Activated CD4-positive, alpha-beta T cell treated with anti-CD3 and anti-CD28 coated beads, Interleukin-2, amount 50 U/mL, for 1 hour (primary cell): ENCODE data around the gene TST.
A peak's percentile ranks its signal among the peaks of the same experiment; 100 is the strongest.

ENCODE experiments used
- DNase-seq: peaks from one replicate; pipeline ENCODE4 v3.0.0-alpha.2; 2020

Gene TST

DNA sequence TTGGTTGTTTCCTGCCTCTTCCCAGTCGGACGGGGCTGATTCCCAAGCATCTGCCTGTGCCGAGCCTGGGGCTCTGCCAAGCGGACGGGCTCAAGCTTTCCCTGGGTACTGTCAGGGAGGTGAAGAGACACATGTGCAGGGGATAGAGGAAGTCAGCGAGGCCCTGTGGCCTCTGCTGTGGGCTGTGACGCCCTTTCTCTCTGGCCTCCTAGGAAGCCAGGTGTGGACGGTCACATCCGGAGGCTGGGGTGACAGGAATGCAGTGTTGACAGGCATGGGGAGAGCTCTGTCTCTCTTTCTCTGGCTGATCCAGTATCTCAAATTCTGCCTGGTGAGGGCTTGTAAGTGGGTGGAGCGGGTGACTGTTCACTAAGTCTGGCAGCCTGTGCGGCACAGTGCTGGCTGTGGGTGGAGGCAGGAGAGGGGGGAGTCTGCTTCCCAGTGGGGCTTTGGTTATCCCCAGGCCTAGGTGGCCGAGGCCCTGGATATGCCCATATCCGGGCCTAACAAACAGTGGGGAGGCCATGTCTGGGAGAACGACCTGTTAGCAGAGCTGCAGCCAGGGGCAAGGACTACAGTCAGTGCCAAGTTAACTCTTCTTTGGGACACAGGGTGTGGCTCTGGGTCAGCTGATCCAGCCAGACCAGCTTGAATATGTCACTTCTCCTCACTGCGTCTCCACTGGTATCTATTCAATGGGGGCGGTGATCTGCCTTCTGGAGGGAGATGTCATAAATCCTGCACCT is 34.2 kb upstream of the TST start:
- DNase-seq: no peak

DNA sequence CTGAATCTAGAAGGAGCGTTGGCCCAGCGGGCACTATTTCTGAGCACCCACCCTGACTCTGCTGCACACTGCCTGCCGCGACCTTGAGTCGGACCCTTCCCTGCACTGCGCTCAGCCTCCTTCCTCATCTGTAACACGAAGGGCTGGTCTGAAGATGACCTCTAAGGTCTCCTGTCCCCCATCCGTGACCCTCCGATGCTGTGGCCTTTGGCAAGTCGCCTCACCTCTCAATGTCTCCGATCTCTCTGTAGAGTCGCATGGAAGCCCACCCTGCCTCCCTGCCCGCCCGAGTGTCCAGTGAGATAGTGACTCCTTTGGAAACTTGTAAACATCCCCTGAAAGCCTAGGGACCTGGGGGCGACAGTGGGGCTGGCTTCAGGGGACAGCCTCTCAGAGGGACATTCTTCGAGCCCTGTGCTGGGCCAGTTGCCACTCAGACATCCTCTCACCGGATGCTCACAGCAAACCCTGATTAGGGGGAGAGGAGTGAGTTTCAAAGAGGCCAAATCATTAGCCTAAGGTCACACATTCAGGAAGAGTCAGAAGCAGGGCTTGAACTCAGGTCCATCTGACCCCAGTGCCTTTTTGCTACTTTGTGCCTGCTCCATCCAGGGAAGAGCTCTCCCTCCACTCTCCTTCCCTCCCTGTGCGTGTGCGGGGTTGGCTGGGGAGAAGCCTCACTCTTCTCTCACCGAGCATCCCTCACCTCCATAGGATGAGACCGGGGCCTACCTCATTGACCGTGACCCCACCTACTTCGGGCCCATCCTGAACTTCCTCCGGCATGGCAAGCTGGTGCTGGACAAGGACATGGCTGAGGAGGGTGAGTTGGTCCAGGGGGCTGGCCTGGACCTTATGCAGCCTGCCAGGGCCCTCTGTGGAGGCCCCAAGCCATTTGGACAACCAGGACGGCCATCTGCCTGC is 33.4 kb upstream of the TST start:
- DNase-seq: no peak

DNA sequence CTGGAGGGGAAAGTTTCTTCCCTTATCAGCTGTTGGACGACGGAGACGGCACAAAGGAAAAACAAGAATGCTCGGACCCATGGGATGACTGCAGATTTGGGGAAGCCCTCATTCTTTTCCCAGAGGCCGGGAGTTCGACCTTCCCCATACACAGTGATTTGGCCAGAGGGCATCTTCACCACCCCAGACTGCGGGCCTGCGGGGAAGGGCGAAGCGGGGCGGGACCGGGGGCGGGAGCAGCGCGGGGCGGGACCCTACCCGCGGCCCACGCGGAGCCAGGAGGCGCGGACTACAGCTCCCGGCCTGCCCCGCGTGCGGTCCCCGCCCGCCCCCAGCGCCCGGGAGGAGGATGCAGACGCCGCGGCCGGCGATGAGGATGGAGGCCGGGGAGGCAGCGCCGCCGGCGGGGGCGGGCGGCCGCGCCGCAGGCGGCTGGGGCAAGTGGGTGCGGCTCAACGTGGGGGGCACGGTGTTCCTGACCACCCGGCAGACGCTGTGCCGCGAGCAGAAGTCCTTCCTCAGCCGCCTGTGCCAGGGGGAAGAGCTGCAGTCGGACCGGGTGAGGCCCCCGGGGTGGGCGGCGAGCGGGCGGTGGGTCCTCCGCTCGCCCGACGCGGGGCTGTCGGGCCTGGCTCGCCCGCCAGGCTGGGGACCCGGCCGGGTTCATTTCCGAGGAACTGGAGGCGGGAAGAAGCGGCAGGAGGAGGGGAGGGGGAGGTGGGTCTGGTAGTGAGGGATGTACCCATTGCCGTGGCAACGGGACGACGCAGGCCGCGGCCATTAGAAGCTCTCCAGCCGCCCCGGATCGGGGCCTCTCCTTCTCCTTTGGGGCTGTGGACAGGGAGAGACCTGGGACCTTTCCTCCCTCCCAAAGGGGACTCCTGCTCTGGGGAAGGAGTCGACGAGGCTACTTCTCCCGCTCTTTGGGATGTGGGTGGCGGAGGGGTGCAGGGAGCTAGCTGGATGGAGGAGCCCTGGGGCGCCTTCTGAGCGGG is 32.4 kb upstream of the TST start, which contains the start of gene KCTD17:
KCTD17 (plus strand) TSS at position 352 of the 995 bp plus-strand sequence; CDS start at position 371, 19 bp downstream.
- DNase-seq: peak; percentile 72

DNA sequence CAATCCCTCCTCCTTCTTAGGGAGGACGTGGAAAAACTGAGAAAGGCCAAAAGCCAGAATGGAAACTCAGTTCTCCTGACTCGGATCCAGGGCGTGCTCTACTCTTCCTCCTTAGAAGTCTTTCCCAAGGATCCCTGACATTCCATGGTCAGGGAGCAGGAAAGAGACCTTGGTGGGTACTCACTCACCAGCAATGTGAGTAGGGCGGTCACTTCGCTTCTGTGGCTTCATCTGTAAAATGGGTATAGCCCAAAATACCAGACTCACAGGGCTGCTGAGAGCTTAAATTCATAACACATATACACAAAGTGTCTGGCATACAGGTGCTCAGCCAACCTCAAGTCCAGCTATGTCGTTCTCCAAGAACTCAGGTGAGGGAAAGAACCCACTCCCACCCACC is 31.7 kb upstream of the TST start:
- no peak for DNase-seq

DNA sequence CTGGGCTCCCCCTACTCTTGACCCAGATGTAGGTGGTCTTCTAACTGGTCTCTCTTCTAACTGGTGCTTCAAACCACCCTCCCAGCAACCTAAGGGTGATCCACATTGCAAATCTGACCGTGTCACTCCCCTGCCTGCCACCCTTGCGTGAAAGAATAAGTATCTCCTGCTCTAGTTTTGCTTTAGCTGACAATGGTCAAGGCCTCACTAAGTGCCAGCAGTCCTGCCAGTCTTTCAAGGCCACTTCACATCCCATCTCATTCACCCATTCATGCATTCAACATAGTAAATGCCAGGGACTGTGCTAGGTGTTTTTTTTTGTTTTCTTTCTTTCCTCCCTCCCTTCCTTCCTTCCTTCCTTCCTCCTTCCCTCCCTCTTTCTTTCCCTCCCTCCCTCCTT is 30.0 kb upstream of the TST start:
- no peak for DNase-seq

DNA sequence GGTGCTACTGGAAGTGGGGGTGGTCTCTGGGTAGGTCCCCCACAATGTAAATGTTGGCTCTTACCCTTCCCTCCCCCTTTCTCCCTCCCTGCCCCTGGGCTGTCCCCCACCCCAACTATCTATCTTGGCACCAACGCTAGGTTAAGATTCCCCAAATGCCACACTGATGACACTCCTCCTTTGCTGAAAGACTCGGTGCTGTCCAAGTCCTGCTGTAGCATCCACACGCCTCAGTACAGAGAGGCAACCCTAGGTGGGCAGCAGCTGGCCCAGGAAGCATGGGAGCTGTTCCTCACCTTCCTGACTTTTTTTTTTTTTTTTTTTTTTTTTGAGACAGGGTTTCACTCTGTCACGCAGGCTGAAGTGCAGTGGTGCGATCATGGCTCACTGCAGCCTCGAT is 28.9 kb upstream of the TST start:
- no peak for DNase-seq

DNA sequence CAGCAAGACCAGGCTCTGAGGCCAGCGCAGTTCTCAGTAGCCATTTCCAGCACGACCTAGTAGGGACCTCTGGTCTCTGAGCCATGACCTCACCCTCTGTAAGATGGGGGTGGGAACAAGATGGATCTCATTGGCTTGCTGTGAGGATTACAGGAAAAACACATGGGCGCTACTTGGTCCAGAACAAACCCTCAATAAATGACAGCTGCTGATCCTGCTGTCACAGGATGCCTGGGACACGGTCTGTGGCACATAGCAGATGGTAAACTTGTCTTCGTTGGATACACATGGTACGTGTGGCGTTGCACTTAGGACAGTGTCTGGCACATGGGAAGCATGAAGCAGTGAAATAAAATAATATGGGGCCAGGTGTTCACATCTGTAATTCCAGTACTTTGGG is 27.8 kb upstream of the TST start:
- no peak for DNase-seq

DNA sequence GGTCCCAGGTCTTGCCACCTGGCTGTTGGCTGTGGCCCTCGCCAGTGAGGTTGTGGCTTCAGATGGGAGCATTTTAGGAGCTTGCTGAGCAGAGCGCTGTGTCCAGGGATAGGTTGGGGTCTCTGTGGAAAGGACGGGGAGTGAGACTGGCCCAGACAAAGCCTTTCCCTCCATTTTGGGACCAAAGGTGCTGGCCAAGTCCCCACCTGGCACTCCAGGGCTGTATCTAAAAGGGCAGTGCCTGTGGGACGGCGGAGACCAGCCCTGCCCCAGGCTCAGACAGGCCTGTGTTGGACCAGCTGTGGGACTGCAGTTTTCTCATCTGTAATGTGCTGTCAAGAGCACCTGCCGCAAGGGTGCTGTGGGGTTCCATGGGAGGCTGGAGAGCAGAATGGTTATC is 27.3 kb upstream of the TST start:
- DNase-seq: no peak

DNA sequence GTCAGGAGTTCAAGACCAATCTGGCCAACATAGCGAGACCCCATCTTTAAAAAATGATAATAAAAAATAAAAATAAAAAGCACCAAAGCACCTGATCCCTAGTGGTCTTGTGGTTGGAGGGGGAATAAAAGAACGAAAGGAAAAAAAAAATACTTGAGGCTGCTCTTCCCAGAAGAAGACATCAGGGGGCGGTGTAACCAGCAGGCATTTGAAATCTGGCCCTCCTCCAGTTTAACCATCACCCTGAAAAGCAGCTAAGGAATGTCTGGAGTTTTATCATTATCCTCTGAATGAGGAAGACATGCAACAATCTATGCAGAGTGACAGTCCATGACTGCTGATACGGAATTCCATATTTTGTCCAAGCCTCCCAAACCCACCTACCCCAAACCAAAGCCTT is 26.7 kb upstream of the TST start:
- DNase-seq: no peak

DNA sequence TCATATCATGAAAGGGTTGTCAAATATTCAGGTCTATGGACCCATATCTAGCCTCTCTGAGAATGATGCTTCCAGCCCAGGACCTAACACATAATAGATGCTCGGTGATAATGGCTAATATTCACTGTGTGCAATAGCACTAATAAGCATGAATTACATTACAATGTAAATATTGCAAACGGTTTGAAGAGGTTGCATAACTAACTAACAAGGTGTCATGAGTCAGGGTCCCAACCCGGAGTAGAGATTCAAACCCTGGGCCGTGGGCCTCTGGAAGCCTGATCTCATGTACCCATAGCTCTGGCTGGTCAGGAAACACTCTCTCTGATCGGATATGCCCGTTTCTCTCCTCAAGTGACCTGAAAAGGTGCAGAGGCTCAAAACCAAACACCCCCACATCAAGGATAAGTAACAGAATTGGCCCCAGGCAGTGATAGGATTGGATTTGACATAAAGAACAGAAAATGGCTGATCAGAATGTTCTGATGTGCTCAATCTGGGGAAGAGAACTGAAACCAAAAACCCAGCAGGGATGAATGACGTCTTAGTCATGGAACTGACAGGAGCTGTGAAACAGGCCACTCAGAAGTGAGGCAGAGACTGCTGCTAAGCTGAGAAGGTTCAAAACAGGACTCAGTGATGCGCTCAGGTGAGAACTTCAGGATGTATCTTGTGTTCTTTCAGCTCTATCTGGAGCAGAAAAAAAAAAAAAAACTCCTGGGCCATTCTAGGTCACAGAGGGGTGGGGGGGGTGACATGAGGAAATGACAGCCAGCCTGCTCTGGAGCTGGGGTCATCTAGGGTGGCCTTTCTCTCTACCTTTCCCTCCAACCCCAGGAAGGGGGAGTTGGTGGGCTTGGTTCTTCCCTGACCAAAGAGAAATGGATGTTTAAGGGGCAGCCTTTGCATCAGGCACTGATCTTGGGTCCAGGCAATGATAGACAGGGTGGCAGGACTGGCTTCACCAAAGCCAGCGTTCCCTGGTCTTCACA is 25.7 kb upstream of the TST start:
- no peak for DNase-seq

DNA sequence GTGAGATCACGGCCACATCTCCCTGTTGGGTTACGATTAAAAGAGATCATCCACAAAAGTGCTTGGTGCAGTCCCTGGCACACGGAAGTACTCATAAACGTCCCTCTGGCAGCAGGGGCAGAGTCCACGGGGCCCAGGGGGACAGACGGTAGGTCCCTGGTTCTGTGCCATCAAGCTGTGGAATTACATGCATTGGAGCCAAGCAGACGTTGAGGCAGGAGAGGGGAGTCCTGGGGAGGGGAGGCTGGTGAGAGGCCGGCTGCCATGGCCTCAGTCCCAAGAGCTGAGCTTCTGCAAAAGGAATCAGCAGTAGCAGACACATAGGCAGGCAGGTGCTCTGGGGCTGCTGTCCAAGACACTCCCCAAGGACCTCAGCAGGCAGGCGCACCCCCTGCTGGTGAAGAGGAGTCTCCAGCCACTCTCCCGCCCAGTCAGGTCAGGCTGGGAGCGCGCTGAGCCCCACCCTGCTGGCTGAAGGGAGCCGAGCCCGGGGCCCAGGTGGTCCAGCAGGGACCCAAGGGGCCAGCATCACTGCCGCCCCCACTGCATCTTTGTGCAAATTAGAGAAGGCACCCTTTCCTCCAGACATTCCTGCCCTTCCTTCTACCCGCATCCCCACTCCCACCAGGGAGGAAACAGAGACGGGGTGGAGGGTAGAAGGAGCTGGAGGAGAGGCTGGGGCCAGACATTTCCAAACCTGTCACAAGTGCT is 24.7 kb upstream of the TST start:
- peak; percentile 27 for DNase-seq

DNA sequence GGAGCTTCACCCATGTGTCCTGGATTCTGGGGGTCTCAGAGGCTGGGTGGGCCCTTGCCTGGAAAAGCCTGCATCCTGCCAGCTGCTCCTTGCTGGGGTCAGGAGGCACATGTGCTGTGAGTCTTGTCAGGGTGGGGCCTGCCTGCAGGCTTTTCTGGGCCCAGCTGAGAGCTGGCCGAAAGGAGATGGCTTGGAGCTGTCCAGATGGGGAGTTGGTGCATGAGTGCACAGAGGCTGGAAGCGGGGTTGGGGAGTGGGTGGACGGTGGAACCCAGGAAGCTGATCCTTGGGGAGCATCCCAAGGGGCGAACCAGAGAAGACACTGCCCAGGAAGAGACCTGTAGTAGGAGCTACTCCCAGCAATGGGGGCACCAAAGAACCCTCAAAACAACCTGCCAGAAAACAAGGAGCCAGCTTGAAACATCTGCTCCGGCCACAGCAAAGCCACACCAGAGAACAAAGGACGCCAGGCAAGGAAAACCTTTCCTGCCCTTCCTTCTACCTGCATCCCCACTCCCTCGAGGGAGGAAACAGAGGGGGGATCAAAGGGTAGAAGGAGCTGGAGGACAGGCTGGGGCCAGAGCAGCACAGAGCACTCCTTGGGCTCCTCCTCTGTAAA is 24.1 kb upstream of the TST start:
- DNase-seq: no peak

DNA sequence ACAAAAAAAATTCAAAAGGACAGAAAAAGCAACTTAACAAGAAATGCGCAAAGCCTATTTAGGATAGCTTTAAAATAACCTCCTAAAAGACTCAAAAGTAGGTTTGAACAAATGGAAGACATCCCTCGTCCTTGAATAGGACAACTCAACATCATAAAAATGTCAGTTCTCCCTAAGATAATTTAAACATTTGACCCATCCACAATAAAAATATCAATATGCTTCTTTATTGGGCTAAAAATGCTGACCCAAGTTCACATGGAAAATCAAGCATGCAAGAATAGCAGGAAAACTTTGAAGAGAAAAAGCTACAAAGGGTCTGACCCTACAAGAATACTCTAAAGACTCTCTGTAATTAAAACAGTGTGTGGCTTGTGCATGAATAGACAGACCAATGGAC is 20.2 kb upstream of the TST start:
- no peak for DNase-seq

DNA sequence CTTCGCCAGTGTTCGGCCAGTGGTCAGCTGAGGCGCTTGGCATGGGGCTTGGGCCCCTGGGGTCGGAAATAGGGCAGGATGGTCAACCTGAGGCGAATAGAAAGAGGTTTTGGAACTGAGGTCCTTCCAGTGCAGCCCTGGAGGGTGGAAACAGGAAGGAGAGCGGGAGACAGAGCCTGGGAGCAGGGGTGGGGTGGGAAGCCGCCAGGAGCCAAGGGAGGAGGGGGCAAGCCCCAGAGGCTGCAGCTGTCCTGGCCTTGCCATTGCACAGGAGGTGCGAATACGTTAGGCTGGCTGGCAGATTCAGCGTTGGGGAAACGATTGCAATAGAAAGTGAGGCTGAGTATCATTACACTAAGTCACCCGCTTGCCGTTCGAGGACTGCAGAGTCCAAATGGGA is 18.4 kb upstream of the TST start:
- no peak for DNase-seq

DNA sequence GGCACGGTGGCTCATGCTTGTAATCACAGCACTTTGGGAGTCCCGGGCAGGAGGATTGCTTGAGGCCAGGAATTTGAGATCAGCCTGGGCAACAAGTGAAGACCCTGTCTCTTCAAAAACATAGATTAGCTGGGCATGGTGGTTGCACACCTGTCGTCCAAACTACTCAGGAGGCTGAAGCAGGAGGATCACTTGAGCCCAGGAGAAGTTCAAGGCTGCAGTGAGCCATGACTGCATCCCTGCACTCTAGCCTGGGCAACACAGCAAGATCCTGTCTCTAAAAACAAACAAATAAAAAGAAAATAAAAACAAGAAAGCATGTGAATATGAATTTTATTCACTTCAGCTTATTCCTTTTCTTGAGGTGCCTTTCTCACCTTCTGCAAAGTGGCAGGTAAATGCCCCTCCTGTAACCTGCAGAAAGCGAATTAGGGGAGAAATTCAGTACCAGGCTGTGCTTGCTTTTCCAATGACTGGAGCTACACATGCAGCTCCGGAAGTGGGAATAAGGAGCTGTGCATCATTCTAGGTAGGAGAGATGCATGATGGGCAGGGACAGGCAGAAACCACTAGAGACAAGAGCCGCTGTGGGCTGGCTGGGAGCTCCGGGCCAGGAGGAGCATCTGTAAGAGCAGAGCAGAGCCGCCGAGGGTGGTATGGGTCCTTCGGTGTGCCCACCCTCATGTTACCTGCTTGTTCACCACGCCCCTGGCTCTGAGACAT is 17.6 kb upstream of the TST start:
- no peak for DNase-seq

DNA sequence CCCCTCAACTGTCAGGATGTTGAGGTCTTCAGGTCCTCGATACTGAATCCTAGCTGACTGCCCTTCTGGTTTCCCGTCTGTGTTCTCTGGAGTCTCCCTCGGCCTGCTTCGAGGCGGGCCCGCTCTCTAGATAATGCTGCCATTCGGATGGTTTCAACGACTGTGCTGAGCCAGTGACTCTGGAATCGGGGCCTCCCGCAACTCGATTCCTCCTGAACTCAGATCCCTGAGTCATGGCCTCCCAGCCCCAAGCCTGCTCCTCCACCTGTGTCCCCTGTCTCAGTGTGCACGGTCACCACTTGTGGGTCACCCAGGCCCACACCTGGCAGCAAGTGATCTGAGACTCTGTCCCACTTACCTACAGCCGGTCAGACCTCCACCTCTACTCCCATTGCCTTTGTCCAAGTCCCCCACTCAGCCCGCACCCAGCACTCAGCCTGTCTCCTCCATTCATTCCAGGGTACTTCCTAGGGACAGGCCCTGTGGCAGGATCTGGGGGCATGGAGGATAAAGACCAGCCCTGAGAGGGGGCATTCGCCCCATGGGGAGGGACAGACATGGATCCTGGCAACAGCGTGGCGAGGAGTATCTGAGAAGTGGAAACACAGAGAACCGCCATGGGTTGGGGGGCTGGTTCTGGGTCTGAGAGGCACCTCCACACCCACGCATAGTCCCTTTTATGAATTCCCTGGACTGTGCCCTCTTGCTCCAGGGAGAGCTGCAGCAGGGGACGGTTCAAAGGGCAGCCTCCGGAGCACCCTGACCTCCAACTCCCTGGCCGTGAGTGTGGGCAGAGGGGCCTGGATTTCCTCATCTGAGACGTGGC is 14.6 kb upstream of the TST start:
- no peak for DNase-seq

DNA sequence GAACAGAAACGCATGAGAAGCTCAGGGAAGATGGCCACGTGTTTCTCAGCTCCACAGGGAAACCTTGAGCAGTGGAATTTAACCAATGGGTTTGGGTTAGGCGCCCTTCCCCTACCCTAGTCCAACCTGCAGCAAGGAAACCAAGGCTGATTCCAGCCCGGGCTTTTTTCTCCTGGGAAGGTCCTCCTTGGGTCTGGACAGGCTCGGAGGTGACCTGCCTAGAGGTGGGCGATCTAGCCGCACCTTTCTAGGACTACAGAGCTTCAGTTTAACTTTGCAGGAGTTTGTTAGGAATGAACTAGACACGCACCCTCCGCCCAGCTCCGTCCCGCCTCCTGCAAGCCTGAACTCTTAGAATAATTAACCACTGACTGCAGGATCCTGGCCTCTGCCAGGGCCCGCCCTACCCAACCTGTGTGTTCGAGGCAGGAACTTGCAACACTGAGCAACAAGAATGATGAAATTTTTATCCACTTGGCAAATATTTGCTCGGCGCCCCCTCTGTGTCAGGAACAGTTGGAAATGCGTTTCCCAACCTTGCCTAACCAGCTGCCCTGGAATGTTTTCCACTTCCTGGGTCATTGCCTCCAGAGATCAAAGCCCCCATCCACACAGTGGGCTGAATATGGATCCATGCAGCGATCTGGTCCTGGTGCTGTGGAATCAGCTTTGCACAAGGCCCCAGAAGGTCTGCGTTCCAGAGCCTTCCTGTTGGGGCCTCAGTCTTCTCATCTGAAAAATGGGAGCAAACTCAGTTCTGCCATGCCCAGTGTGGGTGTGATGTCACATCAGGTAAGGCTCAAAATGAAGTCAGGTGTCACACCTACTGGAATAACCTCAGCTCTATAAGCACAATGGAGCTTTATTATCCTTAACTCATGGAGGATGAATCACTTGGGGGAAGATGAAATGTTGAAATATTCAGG is 13.6 kb upstream of the TST start:
- no peak for DNase-seq

DNA sequence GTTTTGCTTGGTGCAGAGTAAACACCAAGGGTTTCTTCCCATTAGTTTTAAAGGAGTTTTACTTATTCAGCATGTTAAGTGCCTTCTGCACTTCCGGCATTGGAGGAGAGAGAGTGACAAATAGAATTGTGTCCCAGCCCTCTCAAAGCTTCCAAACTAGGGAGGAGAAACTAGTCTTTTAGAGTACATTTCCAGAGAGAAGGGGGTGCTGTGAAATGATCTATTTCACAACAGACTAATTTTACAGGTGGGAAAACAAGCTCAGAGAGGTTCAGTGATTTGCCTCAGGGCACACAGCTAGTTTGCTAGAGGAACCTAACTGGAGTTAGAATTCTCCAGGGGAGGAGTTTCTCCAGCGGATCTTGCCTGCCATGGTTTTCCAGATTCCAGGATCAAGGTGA is 12.9 kb upstream of the TST start:
- DNase-seq: no peak
